Gastroesophageal sphincter (tissue), 3 donors: Measurements from ENCODE around the gene OAS2.

Experiments
- EP300 ChIP-seq: sonication (generic); formaldehyde crosslinking; IDR thresholded peaks from one replicate; pipeline ENCODE4 v1.6.1; 2017; ENCODE audit warnings: antibody characterized with exemption, mild to moderate bottlenecking
- POLR2A ChIP-seq, 2 donors: fragments of 450-650 bp; IDR thresholded peaks; one replicate each; pipeline ENCODE4 v1.6.1; 2017; ENCODE audit warnings: antibody characterized with exemption in 2 of 2, mild to moderate bottlenecking in 2 of 2, moderate library complexity in 1 of 2
- POLR2AphosphoS5 ChIP-seq: sonication (generic); formaldehyde crosslinking; IDR thresholded peaks from one replicate; pipeline ENCODE4 v1.6.1; 2017; ENCODE audit warnings: antibody characterized with exemption
- TF ChIP-seq, protein P1 (sequence below), 4 experiments: fragments of 200-600 bp in 2 of 4; fragments of 450-650 bp in 2 of 4; sonication (generic) in 1 of 4; IDR thresholded peaks; one replicate each; pipeline ENCODE4 v1.5.1; 2017 to 2019; ENCODE audit warnings: antibody characterized with exemption in 4 of 4, mild to moderate bottlenecking in 2 of 4, moderate library complexity in 2 of 4

DNA sequence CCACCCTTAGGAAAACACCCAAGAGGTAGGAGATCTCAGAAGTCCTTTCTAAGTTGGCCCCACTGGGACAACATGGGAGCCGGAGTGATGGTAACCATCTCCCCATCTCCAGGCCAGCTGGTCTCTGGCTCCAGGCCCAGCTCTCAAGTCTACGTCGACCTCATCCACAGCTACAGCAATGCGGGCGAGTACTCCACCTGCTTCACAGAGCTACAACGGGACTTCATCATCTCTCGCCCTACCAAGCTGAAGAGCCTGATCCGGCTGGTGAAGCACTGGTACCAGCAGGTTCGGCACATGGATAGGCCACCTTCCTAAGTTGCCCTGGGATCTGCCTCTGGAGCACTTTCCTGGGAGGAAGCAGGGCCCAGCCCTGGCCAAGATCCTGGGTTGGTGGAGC, 11.0 kb upstream of the OAS2 start:
- TF ChIP-seq EP300 (no peak), POLR2AphosphoS5 (no peak), POLR2A (IDR thresholded peaks at IDR 0.05) (no peak)
- TF ChIP-seq, protein P1, sequence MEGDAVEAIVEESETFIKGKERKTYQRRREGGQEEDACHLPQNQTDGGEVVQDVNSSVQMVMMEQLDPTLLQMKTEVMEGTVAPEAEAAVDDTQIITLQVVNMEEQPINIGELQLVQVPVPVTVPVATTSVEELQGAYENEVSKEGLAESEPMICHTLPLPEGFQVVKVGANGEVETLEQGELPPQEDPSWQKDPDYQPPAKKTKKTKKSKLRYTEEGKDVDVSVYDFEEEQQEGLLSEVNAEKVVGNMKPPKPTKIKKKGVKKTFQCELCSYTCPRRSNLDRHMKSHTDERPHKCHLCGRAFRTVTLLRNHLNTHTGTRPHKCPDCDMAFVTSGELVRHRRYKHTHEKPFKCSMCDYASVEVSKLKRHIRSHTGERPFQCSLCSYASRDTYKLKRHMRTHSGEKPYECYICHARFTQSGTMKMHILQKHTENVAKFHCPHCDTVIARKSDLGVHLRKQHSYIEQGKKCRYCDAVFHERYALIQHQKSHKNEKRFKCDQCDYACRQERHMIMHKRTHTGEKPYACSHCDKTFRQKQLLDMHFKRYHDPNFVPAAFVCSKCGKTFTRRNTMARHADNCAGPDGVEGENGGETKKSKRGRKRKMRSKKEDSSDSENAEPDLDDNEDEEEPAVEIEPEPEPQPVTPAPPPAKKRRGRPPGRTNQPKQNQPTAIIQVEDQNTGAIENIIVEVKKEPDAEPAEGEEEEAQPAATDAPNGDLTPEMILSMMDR (IDR thresholded peaks at IDR 0.05), result no peak
